Posterior vena cava (tissue), 2 donors: ENCODE results near the gene NXT1. TPM values are rescaled to one million over a fixed set of nuclear protein-coding genes. Genes with fewer than 3 reads are reported as not detected.
"Not testable (repeated sequence)": the region's sequence is repeated elsewhere in the genome, so short reads cannot be mapped to it uniquely, and the experiment has no call there.

Experiments used
- DNase-seq: peaks from one replicate; pipeline ENCODE4 v3.0.0-alpha.2; 2020; ENCODE audit warnings: low spot score
- intact Hi-C, 2 donors: fragments of 100-400 bp; cut with DNase I; formaldehyde crosslinking; loops; one replicate each; pipeline versions ENCODE4 v1.14.1 to v1.14.2; 2022 to 2023
- total RNA-seq, 2 donors: library from RNA; stranded (reverse); fragmentation: NEBNext Ultra II Directional; extraction: Animal tissue kit (Norgen Biotek cat#: 25700); gene quantifications; one replicate each; pipeline ENCODE4 v1.2.1, GENCODE V29; 2021
- donor health status: DM: yes; HTN: yes; CAD: no.
- donor health status: DM: yes; HTN: yes; CAD: no.

The NXT1 gene
- total RNA-seq, 2 donors from 2014 or later: 14.6 to 19.1 TPM

DNA sequence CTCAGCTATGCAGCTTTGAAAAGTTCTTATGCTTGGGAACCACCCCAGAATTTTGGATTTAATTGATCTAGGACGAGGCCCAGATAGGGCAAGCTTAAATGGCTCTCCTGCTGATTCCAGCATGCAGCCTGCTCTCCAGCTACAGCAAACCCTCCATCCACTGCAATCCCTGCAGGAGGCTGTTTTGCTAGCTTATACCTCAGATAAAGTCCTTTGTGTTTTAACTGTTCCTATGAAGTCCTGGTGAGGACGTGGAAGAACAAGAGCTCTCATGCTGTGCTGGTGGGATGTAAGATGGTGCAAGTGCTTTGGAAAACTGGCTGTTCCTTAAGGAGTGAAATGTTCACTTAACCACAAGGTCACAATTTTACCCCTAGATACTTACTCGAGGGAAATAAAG lies 25.5 kb upstream of the NXT1 start:
- intact Hi-C loops: loop anchor here in 1 of 2 donors (10.0 kb wide), 1 partner anchor 80 kb away; no protein-coding TSS in a partner anchor
- no peak for DNase-seq

DNA sequence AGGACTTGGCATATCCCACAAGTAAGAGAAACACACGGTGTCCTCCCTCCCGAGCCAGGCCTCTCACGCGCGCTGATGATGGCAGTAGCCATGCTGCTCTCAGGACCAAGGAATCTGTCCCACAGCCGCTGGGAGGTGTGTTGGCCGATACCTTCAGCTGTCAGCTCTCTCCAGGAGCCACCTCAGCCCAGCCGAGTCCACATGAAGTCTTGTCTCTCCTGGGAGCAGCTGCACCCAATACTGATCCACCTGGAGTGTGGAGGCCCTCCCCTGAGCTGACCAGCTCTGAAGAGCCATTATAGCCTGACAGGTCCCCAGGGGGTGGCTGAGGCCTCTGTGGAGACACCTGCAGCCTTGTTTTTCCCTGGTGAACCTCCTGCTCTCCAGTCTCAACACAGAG lies 23.8 kb upstream of the NXT1 start:
- no peak for DNase-seq
- intact Hi-C loops: loop anchor here in 1 of 2 donors (10.0 kb wide), 1 partner anchor 82 kb away; no protein-coding TSS in a partner anchor

DNA sequence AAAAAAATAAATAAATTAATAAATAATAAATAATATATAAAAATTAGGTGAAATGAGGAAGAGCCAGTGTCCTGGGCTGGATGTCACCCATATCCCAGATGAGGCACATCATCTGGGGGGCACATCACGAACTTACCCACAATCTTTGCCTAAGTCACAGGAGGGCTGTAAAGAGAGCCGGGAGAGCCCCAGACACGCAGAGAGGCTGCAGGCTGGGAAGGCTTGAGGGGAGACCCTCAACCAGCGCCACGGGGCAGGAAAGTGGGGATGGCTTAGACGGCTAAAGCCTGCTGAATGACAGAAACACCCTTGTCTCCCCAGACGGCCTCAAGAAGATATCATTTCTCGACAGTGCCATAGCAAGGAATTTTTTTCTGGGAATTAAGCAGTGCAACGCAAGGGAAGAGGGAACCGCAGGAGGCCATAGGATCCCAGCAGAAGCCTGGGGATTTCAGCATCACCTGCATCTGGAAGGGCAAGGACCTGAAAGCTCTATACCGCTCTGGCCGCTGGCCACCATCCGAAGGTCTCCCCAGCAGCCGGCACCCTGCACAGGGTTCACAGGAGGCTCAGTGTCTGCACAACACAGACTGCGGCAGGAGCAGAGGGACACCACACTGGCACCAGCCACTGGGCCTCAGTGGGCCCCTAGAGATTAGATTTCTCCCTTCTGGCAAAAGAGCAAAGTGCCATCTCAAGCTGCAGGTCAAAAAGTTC lies 22.8 kb upstream of the NXT1 start:
- no peak for DNase-seq
- intact Hi-C loops: loop anchor here in 1 of 2 donors (10.0 kb wide), 1 partner anchor 83 kb away; no protein-coding TSS in a partner anchor

DNA sequence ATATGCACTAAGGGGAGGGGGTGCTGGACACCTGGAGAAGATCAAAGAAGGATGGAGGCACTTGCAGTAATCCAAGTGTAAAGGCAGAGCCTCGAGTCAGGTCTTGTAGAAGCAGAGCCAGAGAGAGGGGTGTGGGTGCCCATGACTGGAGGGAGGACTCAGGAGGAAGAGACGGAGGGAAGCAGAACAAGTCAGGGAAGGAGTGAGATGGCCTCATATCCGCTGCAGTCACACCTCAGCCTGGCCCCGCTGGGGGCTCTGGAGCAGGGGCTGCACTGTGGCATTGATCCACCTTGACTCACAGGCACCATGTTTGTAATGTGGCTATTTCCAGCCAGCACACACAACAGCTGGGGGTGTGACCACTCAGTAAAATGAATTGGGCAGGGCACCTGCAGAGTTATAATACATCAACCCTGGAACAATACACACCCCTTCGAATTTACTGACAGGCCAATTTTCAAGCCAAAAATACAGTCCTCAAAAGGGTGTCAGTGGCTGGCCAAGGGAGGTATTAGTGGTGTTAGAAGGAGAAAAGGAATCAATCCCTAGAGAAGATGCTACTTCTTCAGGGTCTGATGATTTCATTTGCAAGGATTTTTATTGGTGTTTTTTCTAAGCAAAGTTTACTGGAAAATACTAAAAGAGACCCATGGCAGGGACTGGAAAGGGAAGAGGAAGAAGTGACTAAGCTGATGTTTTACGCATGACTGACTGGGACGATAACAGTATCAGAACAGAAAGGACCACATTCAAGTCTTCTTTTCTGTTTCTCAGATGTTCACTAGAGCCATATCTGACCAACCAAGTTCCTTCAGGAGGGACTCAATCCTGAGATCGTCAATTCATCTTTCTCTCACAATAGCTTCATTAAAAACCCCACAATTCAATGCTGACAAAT lies 18.9 kb upstream of the NXT1 start:
- intact Hi-C loops: no loop called here
- no peak for DNase-seq

DNA sequence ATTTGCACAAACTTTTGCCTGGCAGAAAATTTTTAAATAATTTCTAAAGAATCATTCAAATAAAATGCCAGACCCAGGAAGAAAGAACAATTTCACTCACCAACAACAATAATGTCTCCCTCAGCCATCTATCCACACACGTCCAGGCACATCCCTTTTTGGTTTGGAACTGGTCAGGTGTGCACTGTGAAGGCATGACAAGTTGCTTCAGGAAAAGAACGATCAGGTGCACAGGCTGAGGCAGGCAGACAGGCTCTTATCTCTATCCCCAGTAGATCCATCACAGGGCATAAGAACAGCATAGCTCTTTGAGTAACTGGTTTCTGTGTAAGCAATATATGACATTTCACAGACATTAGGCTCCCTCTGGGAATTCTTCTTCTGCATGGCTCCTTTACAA lies 18.1 kb upstream of the NXT1 start:
- intact Hi-C loops: no loop called here
- DNase-seq: no peak

DNA sequence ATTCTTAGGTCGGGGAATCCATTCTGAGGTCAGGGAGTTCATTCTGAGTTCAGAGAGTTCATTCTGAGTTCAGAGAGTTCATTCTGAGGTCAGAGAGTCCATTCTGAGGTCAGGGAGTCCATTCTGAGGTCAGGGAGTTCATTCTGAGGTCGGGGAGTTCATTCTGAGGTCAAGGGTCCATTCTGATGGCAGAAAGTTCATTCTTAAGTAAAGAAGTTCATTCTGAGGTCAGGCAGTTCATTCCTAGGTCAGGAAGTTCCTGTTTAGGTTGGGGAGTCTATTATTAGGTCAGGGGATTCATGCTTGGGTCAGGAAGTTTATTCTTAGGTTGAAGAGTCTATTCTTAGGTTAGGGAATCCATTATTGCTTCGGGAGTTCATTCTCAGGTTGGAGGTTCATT lies 16.5 kb upstream of the NXT1 start:
- no peak for DNase-seq
- intact Hi-C loops: no loop called here

DNA sequence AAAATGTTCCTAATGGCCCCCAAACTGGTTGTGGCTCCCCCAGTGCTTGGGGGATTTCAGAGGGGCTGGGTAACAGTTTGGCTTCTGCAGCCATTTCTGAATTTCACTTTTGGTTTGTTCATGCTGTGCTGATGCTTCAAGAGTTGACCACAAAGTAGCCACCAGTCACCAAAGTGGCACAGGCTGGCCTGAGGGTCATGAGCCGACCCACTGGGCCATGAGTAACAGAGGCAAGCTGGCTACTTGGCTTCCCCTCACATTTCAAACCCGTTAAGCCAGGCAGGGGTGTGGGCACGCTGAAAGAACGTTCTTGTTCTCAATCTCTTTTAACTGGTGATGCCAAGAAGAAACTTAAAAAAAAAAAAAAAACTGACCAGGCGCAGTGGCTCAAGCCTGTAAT lies 15.1 kb upstream of the NXT1 start:
- DNase-seq: no peak
- intact Hi-C loops: no loop called here

DNA sequence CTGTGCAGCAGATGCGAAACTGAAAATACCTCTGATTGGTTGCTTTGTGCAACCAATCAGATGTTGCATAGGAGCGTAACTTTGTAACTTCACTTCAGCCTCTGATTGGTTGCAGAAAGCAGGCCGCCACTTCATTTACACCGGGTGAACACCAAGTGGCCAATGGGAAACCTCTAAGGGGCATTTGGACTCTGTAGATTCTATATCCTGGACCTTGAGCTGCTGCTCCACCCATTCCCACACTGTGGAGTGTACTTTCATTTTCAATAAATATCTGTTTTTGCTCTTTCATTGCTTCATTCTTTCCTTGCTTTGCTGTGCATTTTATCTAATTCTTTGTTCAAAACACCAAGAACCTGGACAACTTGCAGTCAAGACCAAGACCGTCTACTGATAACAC lies 14.1 kb upstream of the NXT1 start:
- DNase-seq: no peak
- intact Hi-C loops: no loop called here

DNA sequence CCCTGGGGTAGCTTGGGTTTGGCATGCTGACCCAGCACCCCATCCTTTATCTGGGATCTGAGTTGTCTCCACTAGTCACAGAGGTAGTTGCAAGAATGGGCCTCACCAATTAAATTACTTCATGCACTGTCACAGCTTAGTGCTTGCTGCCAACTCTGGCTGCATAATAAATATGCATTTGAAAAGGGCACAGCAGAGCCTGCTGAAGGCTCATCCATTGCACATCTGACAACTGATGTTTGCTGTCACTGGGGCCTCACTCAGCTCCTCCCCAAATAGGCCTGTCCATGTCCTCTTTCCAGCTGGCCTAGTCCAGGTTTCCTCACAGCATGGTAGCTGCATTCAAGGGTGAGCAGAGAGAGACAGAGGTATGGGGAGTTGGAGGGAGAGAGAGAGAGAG lies 13.3 kb upstream of the NXT1 start:
- DNase-seq: no peak
- intact Hi-C loops: no loop called here

DNA sequence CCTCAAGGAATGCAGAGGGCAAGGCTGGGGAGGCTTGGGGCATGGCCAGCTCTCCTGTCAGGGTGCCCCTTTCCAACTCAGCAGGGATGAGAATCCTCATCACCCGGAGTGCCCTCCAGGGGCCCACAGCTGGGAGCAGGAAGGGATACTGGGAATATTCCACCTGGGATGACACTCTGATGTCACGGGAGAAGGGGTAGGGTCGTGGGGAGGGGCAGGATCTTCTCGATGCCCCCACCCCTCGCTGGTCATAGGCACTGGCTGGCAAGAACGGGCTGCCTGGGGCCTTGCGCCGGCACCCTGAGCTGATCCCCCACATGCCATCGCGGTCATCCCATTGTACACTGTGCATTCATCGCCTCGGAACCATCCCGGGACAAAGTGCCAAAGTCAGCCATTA lies 10.6 kb upstream of the NXT1 start:
- DNase-seq: no peak
- intact Hi-C loops: loop anchor here (5.0 to 10.0 kb wide), 2 partner anchors 285 to 648 kb away; no protein-coding TSS in a partner anchor

DNA sequence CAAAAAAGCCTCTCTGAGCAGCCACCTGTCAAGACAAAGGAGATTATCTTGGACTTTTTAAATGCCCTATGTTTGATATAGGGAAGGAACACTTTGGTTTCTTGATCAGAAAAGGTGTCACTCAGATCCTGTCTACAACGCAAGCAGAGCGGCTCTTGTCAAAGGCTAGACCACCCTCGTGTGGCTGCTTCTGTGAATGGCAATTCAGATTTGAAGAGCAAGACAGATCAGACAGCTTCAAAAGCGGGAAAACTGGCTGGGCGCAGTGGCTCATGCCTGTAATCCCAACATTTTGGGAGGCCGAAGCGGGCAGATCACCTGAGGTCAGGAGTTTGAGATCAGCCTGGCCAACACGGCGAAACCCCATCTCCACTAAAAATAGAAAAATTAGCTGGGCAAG lies 10.1 kb upstream of the NXT1 start:
- no peak for DNase-seq
- intact Hi-C loops: loop anchor here (5.0 to 10.0 kb wide), 2 partner anchors 286 to 648 kb away; no protein-coding TSS in a partner anchor

DNA sequence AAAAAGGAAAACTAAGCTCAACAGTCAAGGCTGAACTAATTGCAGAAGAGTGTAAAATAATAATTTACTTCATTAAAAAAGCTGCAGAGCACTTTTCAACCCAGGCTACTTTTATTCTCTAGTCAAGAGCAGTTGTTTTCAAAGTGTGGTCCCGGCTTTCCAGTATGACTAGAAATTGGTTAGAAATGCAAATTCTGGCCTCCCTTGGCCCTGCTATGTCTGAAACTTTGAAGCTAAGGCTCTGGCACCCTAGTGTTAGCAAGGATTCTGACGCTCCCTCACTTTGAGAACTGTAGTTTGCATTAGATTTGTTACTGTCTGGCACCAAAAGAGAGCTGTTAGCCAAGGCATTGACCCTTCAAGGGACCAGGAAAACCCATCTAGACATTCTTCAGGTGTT lies 9.5 kb upstream of the NXT1 start:
- intact Hi-C loops: loop anchor here (5.0 to 10.0 kb wide), 2 partner anchors 286 to 649 kb away; no protein-coding TSS in a partner anchor
- DNase-seq: no peak

DNA sequence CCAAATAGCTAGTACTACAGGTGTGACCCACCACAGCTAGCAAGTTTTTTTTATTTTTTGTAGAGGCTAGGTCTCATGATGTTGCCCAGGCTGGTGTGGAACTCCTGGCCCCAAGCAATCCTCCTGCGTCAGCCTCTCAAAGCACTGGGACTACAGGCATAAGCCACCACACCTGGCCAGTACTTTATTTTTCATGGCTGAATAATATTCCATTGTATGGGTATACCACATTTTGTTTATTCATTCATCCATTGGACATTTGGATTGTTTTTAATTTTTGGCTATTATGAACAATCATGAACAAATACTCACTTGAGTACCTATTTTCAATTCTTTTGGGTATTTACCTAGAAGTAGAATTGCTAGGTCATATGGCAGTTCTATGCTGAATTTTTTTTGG lies 7.0 kb upstream of the NXT1 start:
- intact Hi-C loops: loop anchor here (5.0 to 10.0 kb wide), 2 partner anchors 289 to 651 kb away; no protein-coding TSS in a partner anchor
- no peak for DNase-seq

DNA sequence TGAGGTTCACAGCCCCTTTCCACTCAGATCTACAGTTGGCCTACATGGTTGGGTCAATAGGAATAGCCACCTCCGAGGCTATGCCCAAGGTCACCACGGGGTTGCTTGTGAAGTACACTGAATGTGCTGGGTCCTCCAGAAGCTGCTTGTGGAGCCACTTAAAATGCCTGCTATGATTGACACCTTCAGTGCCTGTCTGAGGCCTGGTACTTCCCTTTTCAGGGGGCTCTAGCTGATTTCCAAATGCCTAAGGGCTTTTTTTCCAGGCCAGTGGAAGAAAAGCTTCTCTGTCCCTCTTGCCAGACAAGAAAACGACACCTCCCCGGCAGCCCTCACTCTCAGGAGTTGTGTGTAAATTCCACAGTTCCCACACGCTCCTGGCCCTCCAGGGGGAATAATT lies 6.3 kb upstream of the NXT1 start:
- intact Hi-C loops: loop anchor here (5.0 to 10.0 kb wide), 2 partner anchors 290 to 652 kb away; no protein-coding TSS in a partner anchor
- DNase-seq: no peak

DNA sequence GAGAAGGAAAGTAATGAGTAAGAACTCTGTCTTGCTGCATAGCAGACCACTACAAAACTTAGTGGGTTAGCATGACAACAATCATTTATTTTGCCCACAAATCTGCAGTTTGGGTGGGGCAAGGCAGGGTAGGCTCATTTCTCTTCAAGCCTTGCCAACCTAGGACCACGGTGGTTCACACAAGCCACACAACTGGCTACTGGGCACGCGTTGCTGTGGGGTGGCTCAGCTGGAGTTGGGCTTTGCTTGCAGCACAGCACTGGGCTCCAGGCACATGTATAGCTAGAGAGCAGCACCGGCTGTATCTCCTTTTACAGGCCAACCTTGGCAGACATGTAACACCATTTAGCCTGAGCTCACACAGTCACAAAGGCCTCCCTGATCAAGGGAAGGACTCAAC lies 4.6 kb upstream of the NXT1 start:
- intact Hi-C loops: loop anchor here (5.0 to 10.0 kb wide), 2 partner anchors 291 to 1576 kb away; no protein-coding TSS in a partner anchor
- no peak for DNase-seq

DNA sequence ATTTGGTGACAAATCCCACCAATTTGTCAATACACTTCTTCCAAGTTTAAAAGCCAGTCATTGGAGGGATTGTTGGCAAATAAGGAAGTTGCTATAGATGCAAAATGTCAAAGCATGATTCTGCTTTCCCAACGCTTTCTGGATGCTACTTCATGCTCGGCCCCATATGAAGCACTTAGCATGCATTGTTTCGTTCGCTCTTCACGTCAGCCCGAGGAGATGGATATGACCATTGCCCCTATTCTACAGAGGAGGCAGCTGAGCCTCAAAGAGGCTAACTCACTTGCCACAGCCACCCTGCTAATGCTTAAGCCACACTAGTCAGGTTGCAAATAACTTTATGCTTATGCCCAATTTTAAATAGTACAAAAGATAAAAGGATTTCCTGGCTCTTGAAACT lies 2.8 kb upstream of the NXT1 start:
- no peak for DNase-seq
- intact Hi-C loops: loop anchor here (5.0 to 10.0 kb wide), 2 partner anchors 293 to 1575 kb away; no protein-coding TSS in a partner anchor

DNA sequence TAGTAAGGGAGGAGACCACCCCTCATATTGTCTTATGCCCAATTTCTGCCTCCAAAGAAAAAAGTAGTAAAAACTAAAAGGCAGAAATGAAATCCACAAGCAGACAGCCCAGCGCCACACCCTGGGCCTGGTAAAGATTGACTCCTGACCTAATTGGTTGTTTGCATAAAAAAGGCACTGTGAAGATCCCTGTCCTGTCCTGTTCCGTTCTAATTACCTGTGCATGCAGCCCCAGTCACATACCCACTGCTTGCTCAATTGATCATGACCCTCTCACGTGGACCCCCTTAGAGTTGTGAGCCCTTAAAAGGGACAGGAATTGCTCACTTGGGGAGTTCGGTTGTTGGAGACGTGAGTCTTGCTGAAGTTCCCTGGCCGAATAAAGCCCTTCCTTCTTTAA lies 2.1 kb upstream of the NXT1 start:
- intact Hi-C loops: loop anchor here (5.0 to 10.0 kb wide), 2 partner anchors 294 to 1574 kb away; no protein-coding TSS in a partner anchor

DNA sequence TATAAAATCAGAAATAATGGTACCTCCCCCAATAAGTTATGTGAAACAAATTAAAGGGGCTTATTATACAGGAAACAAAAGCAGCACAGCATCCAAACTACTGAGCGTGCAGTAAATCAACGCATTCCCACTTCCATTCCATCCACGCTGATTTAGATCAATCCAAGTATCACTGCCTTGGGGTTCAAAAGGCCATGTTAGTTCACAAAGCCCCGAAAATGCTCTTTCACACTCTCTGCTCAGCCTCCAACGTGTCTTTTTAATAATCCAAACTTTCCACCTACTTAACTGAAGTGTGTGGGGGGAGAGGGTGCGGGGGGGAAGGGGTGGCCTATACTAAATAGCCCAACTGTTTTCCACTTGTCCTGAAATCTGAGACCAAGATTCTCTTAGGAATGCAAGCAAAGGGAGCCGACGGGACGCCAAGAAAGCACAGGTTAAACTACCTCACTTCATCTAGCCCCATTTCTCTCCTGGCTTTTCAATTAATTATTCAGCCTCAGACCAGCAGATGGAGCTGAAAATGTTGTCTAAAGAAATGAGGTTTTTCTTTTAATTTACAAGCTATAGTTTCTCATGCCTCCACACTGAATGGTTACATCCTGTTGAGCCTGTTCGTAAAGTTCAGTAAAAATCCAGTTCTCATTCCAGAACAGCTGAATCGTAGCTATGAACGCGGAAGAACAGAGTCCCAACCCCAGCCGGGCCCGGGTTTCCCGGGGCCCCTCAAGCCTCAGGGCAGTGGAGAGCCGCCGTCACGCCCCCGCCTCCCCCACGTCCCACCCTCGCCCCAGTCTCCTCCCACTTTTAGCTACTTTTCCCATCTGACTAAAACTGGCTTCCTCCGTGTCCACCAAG lies 1.0 kb upstream of the NXT1 start:
- DNase-seq: no peak
- intact Hi-C loops: loop anchor here (5.0 to 10.0 kb wide), 3 partner anchors 285 to 1573 kb away; partner anchors contain the start of gene CST3 (in 1 of the 2)

More for the DNA sequence above, 2.1 kb upstream of the NXT1 start:
- not testable (repeated sequence) for DNase-seq
